GM21526 (cell line): ENCODE results near the gene PALLD.
"Not testable (repeated sequence)": the region's sequence is repeated elsewhere in the genome, so short reads cannot be mapped to it uniquely, and the experiment has no call there.

Experiments
- ATAC-seq: cut with Tn5 transposase; IDR thresholded peaks from one replicate; pipeline ENCODE4 v1.9.1; 2021; ENCODE audit warnings: moderate library complexity; ENCODE audit not compliant: unreplicated experiment, low FRiP score

PALLD gene

GRCh38 chr4:168496834-168497233, at the start of gene PALLD:
Gene PALLD, plus strand, starts transcription at chr4:168497052.
- no peak for ATAC-seq

- not testable (repeated sequence) for ATAC-seq
Observed at GRCh38 chr4:168449063-168449462, 47.8 kb upstream of the PALLD start.

- ATAC-seq: no peak
Observed at GRCh38 chr4:168449719-168450452, 47.0 kb upstream of the PALLD start.

GRCh38 chr4:168451331-168451730, 45.5 kb upstream of the PALLD start:
- no peak for ATAC-seq

- ATAC-seq: no peak
Observed at GRCh38 chr4:168451744-168452390, 45.0 kb upstream of the PALLD start.

- no peak for ATAC-seq
Observed at GRCh38 chr4:168453146-168453545, 43.7 kb upstream of the PALLD start.

GRCh38 chr4:168458256-168458655, 38.6 kb upstream of the PALLD start:
- ATAC-seq: not testable (repeated sequence)

- ATAC-seq: no peak
Observed at GRCh38 chr4:168461821-168462220, 35.0 kb upstream of the PALLD start.

GRCh38 chr4:168472920-168473319, 23.9 kb upstream of the PALLD start:
- no peak for ATAC-seq

GRCh38 chr4:168474660-168475320, 22.1 kb upstream of the PALLD start:
- ATAC-seq: no peak

GRCh38 chr4:168475745-168476144, 21.1 kb upstream of the PALLD start:
- no peak for ATAC-seq

GRCh38 chr4:168478868-168479267, 18.0 kb upstream of the PALLD start:
- no peak for ATAC-seq

- peak; percentile 48 for ATAC-seq
Observed at GRCh38 chr4:168480931-168481611, 15.8 kb upstream of the PALLD start.

- ATAC-seq: no peak
Observed at GRCh38 chr4:168483811-168484210, 13.0 kb upstream of the PALLD start.

GRCh38 chr4:168484626-168485025, 12.2 kb upstream of the PALLD start:
- ATAC-seq: no peak

- no peak for ATAC-seq
Observed at GRCh38 chr4:168485156-168485910, 11.5 kb upstream of the PALLD start.

GRCh38 chr4:168486912-168487281, 10.0 kb upstream of the PALLD start:
- no peak for ATAC-seq

GRCh38 chr4:168487282-168488035, 9.4 kb upstream of the PALLD start:
- no peak for ATAC-seq

GRCh38 chr4:168488869-168489274, 8.0 kb upstream of the PALLD start:
- no peak for ATAC-seq

- no peak for ATAC-seq
Observed at GRCh38 chr4:168489616-168490015, 7.2 kb upstream of the PALLD start.
